NCI-H1417 treated with DMSO at 0.1 percent for 48 hours (cell line): ENCODE data around the gene HDGFL3.
"Not testable (repeated sequence)": the region's sequence is repeated elsewhere in the genome, so short reads cannot be mapped to it uniquely, and the experiment has no call there.

Experiments
- DNase-seq: peaks from one replicate; lab custom pipeline; 2025; lab: John Stamatoyannopoulos, UW

Gene HDGFL3

GRCh38 chr15:83193721-83194120 is 13.9 kb downstream of the HDGFL3 start:
- no peak for DNase-seq

GRCh38 chr15:83192742-83193141 is 14.9 kb downstream of the HDGFL3 start:
- DNase-seq = no peak

DNA sequence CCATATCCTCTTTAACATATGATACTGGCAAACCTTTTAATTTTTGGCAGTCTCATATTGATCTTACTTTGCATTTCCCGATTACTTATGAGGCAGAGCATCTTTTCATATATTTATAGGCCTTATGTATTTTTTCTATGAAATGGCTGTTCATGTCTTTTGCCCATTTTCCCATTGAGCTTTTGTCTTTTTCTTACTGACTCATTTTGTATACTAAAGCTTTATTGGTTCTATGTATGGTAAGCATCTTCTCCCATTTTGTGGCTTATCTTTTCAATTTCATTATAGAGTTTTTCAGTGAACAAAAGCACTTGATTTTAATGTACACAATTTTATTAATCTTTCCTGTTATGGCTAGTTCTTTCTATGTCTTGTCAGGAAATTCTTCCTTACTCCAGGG is 17.2 kb downstream of the HDGFL3 start:
- no peak for DNase-seq

GRCh38 chr15:83185561-83185960 is 22.1 kb downstream of the HDGFL3 start:
- DNase-seq = no peak

- DNase-seq = no peak
These were observed 28.7 kb downstream of the HDGFL3 start for GRCh38 chr15:83178869-83179325.

GRCh38 chr15:83178390-83178789 is 29.2 kb downstream of the HDGFL3 start:
- DNase-seq = no peak

- DNase-seq = no peak
These were observed 32.7 kb downstream of the HDGFL3 start for GRCh38 chr15:83174891-83175290.

- no peak for DNase-seq
These were observed 37.0 kb downstream of the HDGFL3 start for GRCh38 chr15:83170474-83171165.

- DNase-seq = not testable (repeated sequence)
These were observed 38.0 kb downstream of the HDGFL3 start for GRCh38 chr15:83169576-83169975.

DNA sequence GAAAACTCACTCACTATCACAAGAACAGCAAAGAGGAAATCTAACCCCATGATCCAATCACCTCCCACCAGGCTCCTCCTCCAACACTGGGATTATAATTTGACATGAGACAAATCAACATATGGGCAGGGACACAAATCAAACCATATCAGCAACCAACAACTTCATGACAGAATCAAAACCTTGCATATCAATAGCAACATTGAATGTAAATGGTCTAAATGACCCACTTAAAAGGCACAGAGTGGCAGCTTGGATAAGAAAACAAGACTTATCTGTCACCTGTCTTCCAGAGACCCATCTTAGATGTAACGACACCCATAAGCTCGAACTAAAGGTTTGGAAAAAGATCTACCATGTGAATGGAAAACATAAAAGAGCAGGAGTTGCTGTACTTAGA is 40.8 kb downstream of the HDGFL3 start:
- no peak for DNase-seq

GRCh38 chr15:83166218-83166617 is 41.4 kb downstream of the HDGFL3 start:
- DNase-seq = no peak

DNA sequence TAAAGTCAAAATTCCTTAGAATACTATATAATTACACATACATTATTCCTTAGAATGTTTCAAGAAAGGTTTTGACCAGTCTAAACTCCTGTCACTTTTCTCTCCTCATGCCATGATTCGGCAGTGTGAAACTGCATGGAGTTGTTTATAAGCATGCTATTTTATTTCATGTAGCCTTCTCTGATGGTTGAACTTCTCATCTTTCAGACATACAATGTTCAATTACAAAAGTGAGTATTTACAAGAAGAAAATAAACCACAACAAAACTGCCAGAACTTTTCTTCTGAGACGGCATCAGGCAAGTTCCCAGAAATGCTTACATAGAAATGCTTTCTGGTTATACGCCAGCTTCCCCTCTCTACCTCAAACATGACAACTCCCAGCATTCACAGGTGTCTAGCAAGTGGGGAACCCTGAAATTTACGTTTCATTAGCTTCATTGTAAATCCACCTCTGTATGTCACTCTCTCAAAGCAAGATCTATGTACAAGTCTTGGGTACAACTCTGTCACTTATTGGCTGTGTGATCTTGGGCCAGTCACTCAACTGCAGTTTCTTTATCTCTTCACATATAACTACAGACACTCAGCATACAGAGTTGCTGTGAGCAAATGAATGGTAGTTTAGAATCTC is 42.7 kb downstream of the HDGFL3 start:
- no peak for DNase-seq

DNA sequence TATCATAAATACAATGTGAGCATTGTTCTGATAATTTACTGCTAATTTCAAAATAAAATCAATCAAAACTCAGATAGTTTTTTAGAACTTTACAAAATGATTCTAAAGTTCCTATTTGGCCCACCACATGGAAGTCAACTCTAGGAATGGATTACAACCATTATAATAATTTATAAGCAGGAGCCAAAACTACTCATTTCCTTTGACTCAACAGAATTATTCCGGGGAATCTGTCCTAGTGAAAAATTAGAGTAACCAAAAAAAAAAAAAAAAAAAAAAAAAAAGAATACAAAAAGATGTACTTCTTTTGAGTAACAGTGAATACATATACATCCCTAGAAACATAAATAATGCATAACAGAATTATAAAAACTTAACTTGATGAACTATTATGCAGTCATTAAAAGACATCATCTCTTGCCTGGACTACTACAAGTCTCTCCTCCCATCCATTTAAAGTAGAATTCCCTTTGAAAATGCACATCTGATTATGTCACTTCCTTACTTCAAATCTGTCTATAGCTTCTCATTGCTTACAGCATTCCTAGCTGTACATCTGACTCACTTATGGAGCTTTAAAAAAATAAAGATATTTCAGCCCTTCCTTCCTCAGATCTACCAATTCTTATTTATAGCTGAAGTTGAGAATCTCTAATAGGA is 43.4 kb downstream of the HDGFL3 start:
- DNase-seq = no peak

- no peak for DNase-seq
These were observed 44.6 kb downstream of the HDGFL3 start for GRCh38 chr15:83163032-83163431.

GRCh38 chr15:83160741-83161140 is 46.9 kb downstream of the HDGFL3 start:
- DNase-seq = no peak

- no peak for DNase-seq
These were observed 49.2 kb downstream of the HDGFL3 start for GRCh38 chr15:83158393-83158792.

DNA sequence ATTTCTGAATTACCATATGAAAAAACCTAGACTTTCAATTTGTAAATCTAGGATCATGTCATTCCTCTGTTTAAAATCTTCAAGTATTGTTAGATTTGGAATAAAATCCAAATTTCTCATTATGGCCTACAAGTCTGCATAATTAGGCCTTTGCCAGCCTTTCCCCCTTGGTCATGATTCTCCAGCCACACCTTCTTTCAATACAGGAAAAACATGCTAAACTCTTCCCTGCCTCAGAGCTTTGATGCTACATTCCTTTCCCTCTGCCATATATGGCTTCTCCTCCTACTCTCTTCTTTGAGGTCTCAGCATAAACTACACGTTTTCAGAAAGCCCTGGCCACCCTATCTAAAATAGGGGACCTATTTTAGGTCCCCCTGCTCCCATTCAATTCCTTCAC is 51.7 kb downstream of the HDGFL3 start:
- no peak for DNase-seq

- DNase-seq = no peak
These were observed 54.3 kb downstream of the HDGFL3 start for GRCh38 chr15:83153288-83153687.

GRCh38 chr15:83144771-83145170 is 62.9 kb downstream of the HDGFL3 start:
- no peak for DNase-seq

DNA sequence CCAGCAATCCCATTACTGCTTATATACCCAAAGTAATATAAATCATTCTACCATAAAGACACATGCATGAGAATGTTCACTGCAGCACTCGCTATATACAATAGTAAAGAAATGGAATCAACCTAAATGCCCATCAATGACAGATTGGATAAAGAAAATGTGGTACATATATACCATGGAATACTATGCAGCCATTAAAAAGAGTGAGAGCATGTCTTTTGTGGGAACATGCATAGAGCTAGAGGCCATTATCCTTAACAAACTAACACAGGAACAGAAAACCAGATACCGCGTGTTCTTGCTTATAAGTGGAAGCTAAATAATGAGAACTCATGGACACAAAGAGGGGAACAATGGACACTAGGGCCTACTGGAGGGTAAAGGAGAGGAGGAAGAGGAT is 65.5 kb downstream of the HDGFL3 start:
- not testable (repeated sequence) for DNase-seq

- no peak for DNase-seq
These were observed 74.6 kb downstream of the HDGFL3 start for GRCh38 chr15:83132861-83133523.

GRCh38 chr15:83129791-83130190 is 77.8 kb downstream of the HDGFL3 start:
- no peak for DNase-seq
